ENCODE data around the gene GKN2.

GRCh38 chr2:68978098-68978497 is 25.4 kb upstream of the GKN2 start:
- TF ChIP-seq EZH2 (IDR thresholded peaks at IDR 0.05; ENCODE audit: low read depth), result no peak
- TF ChIP-seq, protein P1, sequence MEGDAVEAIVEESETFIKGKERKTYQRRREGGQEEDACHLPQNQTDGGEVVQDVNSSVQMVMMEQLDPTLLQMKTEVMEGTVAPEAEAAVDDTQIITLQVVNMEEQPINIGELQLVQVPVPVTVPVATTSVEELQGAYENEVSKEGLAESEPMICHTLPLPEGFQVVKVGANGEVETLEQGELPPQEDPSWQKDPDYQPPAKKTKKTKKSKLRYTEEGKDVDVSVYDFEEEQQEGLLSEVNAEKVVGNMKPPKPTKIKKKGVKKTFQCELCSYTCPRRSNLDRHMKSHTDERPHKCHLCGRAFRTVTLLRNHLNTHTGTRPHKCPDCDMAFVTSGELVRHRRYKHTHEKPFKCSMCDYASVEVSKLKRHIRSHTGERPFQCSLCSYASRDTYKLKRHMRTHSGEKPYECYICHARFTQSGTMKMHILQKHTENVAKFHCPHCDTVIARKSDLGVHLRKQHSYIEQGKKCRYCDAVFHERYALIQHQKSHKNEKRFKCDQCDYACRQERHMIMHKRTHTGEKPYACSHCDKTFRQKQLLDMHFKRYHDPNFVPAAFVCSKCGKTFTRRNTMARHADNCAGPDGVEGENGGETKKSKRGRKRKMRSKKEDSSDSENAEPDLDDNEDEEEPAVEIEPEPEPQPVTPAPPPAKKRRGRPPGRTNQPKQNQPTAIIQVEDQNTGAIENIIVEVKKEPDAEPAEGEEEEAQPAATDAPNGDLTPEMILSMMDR (conservative IDR thresholded peaks at IDR 0.05), result no peak

All from PC-9 (cell line).